Measurements from ENCODE around the gene DPCD. TPM values are rescaled to one million over a fixed set of nuclear protein-coding genes. Genes with fewer than 3 reads are reported as not detected.
"Not testable (repeated sequence)": the region's sequence is repeated elsewhere in the genome, so short reads cannot be mapped to it uniquely, and the experiment has no call there.

The DPCD gene
- total RNA-seq, 1 donor from 2014 or later = 28.5 TPM

- FAIRE-seq = no peak
- DNase-seq (ENCODE audit: low spot score in 2 of 2) = no peak
Observed at GRCh38 chr10:101579516-101579870, 8.6 kb upstream of the DPCD start.

- FAIRE-seq = no peak
- no peak for DNase-seq (ENCODE audit: low spot score in 2 of 2)
Observed at GRCh38 chr10:101580486-101581399, 7.4 kb upstream of the DPCD start.

- FAIRE-seq = no peak
Observed at GRCh38 chr10:101585841-101586240, 2.3 kb upstream of the DPCD start.

GRCh38 chr10:101588879-101589278 is 758 bp downstream of the DPCD start:
- FAIRE-seq (no peak), DNase-seq (ENCODE audit: low spot score in 2 of 2) (no peak)

More at GRCh38 chr10:101585841-101586240, 2.3 kb upstream of the DPCD start:
- no peak for DNase-seq (ENCODE audit: low spot score in 2 of 2)

GRCh38 chr10:101593331-101593730 is 5.2 kb downstream of the DPCD start:
- DNase-seq (ENCODE audit: low spot score in 2 of 2); FAIRE-seq: not testable (repeated sequence)

GRCh38 chr10:101595591-101596433 is 7.7 kb downstream of the DPCD start:
- no peak for DNase-seq (ENCODE audit: low spot score in 2 of 2)
- FAIRE-seq = no peak

GRCh38 chr10:101597091-101597900 is 9.2 kb downstream of the DPCD start:
- FAIRE-seq = no peak

GRCh38 chr10:101601541-101601940 is 13.4 kb downstream of the DPCD start:
- DNase-seq (ENCODE audit: low spot score in 2 of 2) (no peak), FAIRE-seq (no peak)

More at GRCh38 chr10:101597091-101597900, 9.2 kb downstream of the DPCD start:
- DNase-seq (ENCODE audit: low spot score in 2 of 2) = no peak

- FAIRE-seq (no peak), DNase-seq (ENCODE audit: low spot score in 2 of 2) (peak; percentile 44 to 74)
Observed at GRCh38 chr10:101602761-101603398, 14.8 kb downstream of the DPCD start.

GRCh38 chr10:101607124-101607523 is 19.0 kb downstream of the DPCD start:
- DNase-seq (ENCODE audit: low spot score in 2 of 2) (no peak), FAIRE-seq (no peak)

- no peak for DNase-seq (ENCODE audit: low spot score in 2 of 2)
- no peak for FAIRE-seq
Observed at GRCh38 chr10:101609481-101609880, 21.4 kb downstream of the DPCD start.

- FAIRE-seq (no peak), DNase-seq (ENCODE audit: low spot score in 2 of 2) (no peak)
Observed at GRCh38 chr10:101611096-101611905, 23.2 kb downstream of the DPCD start.

GRCh38 chr10:101612086-101612485 is 24.0 kb downstream of the DPCD start:
- no peak for FAIRE-seq
- DNase-seq (ENCODE audit: low spot score in 2 of 2) = no peak

GRCh38 chr10:101612872-101613271 is 24.8 kb downstream of the DPCD start:
- no peak for FAIRE-seq
- DNase-seq (ENCODE audit: low spot score in 2 of 2) = no peak

- DNase-seq (ENCODE audit: low spot score in 2 of 2) (no peak), FAIRE-seq (no peak)
Observed at GRCh38 chr10:101613646-101614045, 25.5 kb downstream of the DPCD start.

- no peak for DNase-seq (ENCODE audit: low spot score in 2 of 2)
- FAIRE-seq = no peak
Observed at GRCh38 chr10:101614663-101615524, 26.8 kb downstream of the DPCD start.

GRCh38 chr10:101615525-101616116 is 27.5 kb downstream of the DPCD start:
- FAIRE-seq = no peak
- no peak for DNase-seq (ENCODE audit: low spot score in 2 of 2)
